HEK293 (cell line): Measurements from ENCODE around the gene STS.

Experiments used
- CTCF ChIA-PET: fragments of 350-600 bp; formaldehyde crosslinking; extraction: SDS; loops from one replicate; lab custom pipeline; 2021; ENCODE audit warnings: antibody characterized with exemption; lab: Yijun Ruan, JAX
- POLR2A ChIA-PET: fragments of 300-600 bp; formaldehyde crosslinking; extraction: SDS; loops from one replicate; lab custom pipeline; 2020; ENCODE audit warnings: antibody characterized with exemption, inconsistent platforms; lab: Yijun Ruan, JAX
- H3K27ac ChIP-seq: fragments of 200-500 bp; sonication (Bioruptor generic); 2 replicates; pipeline ENCODE4 v1.5.1; 2014; ENCODE audit warnings: low read depth, low read length, control low read depth, inconsistent platforms; ENCODE audit errors: extremely low read depth
- H3K36me3 ChIP-seq, 2 experiments: fragments of 200-500 bp in 1 of 2; sonication (Bioruptor generic) in 1 of 2; 1 replicate in 1 of 2; 2 replicates in 1 of 2; pipeline ENCODE4 v1.5.1; 2014 to 2017; ENCODE audit warnings: inconsistent platforms in 2 of 2, low read length in 2 of 2; ENCODE audit not compliant: control insufficient read depth in 2 of 2, insufficient read depth in 1 of 2
- H3K4me1 ChIP-seq: fragments of 200-500 bp; sonication (Bioruptor generic); 2 replicates; pipeline ENCODE4 v1.5.1; 2014; ENCODE audit warnings: mild to moderate bottlenecking, low read length, inconsistent platforms; ENCODE audit not compliant: control insufficient read depth, insufficient read depth
- H3K4me3 ChIP-seq: 2 replicates; pipeline ENCODE4 v1.5.1; 2011; ENCODE audit warnings: low read depth, mild to moderate bottlenecking, control low read depth, low read length, moderate library complexity
- H3K9me3 ChIP-seq: fragments of 200-500 bp; sonication (Bioruptor generic); 2 replicates; pipeline ENCODE4 v1.5.1; 2014; ENCODE audit warnings: low read depth, low read length, inconsistent platforms; ENCODE audit not compliant: control insufficient read depth, insufficient read depth
- GLIS2 ChIP-seq: fragments of 450-650 bp; formaldehyde crosslinking; IDR thresholded peaks from 2 replicates; pipeline ENCODE4 v1.5.1; 2016; ENCODE audit warnings: missing biosample characterization, missing genetic modification characterization
- KLF1 ChIP-seq: fragments of 450-650 bp; formaldehyde crosslinking; IDR thresholded peaks from 2 replicates; pipeline ENCODE4 v1.5.1; 2016; ENCODE audit warnings: missing biosample characterization, missing genetic modification characterization
- MYNN ChIP-seq: fragments of 450-650 bp; formaldehyde crosslinking; IDR thresholded peaks from 2 replicates; pipeline ENCODE4 v1.5.1; 2016; ENCODE audit warnings: missing biosample characterization, missing genetic modification characterization, borderline replicate concordance
- RBAK ChIP-seq: fragments of 450-650 bp; formaldehyde crosslinking; IDR thresholded peaks from 2 replicates; pipeline ENCODE4 v1.5.1; 2016; ENCODE audit warnings: missing biosample characterization, missing genetic modification characterization
- SALL2 ChIP-seq: fragments of 450-650 bp; formaldehyde crosslinking; IDR thresholded peaks from 2 replicates; pipeline ENCODE4 v1.5.0; 2017; ENCODE audit warnings: missing biosample characterization, mild to moderate bottlenecking, missing genetic modification characterization, borderline replicate concordance
- SCRT1 ChIP-seq: fragments of 450-650 bp; formaldehyde crosslinking; IDR thresholded peaks from 2 replicates; pipeline ENCODE4 v1.5.1; 2016; ENCODE audit warnings: missing biosample characterization, missing genetic modification characterization, borderline replicate concordance
- SCRT2 ChIP-seq: fragments of 450-650 bp; formaldehyde crosslinking; IDR thresholded peaks from 2 replicates; pipeline ENCODE4 v1.5.1; 2016; ENCODE audit warnings: missing biosample characterization, missing genetic modification characterization
- SETDB1 ChIP-seq: IDR thresholded peaks from one replicate; pipeline ENCODE4 v1.6.1; 2017; ENCODE audit warnings: mild to moderate bottlenecking, low read length, moderate library complexity, mixed read lengths; ENCODE audit not compliant: insufficient read length
- TRIM28 ChIP-seq: IDR thresholded peaks from 2 replicates; pipeline ENCODE4 v1.6.1; 2011; ENCODE audit warnings: low read length, control low read depth, borderline replicate concordance
- WT1 ChIP-seq: fragments of 450-650 bp; formaldehyde crosslinking; IDR thresholded peaks from 2 replicates; pipeline ENCODE4 v1.5.1; 2016; ENCODE audit warnings: missing biosample characterization, missing genetic modification characterization
- ZBTB10 ChIP-seq: fragments of 450-650 bp; formaldehyde crosslinking; IDR thresholded peaks from 2 replicates; pipeline ENCODE4 v1.5.1; 2016; ENCODE audit warnings: missing biosample characterization, missing genetic modification characterization
- ZBTB6 ChIP-seq: fragments of 450-650 bp; formaldehyde crosslinking; IDR thresholded peaks from 2 replicates; pipeline ENCODE4 v1.5.1; 2017; ENCODE audit warnings: missing biosample characterization, missing genetic modification characterization
- ZEB2 ChIP-seq: fragments of 450-650 bp; formaldehyde crosslinking; IDR thresholded peaks from 2 replicates; pipeline ENCODE4 v1.5.1; 2016; ENCODE audit warnings: missing biosample characterization, missing genetic modification characterization
- ZFP3 ChIP-seq: fragments of 450-650 bp; formaldehyde crosslinking; IDR thresholded peaks from 2 replicates; pipeline ENCODE4 v1.5.1; 2016; ENCODE audit warnings: low read depth, missing biosample characterization, missing genetic modification characterization
- ZFP69B ChIP-seq: fragments of 450-650 bp; formaldehyde crosslinking; IDR thresholded peaks from 2 replicates; pipeline ENCODE4 v1.5.1; 2016; ENCODE audit warnings: missing biosample characterization, missing genetic modification characterization
- ZNF175 ChIP-seq: fragments of 450-650 bp; formaldehyde crosslinking; IDR thresholded peaks from 2 replicates; pipeline ENCODE4 v1.5.1; 2016; ENCODE audit warnings: missing biosample characterization, missing genetic modification characterization
- ZNF202 ChIP-seq: fragments of 450-650 bp; formaldehyde crosslinking; IDR thresholded peaks from 2 replicates; pipeline ENCODE4 v1.5.1; 2016; ENCODE audit warnings: missing biosample characterization, missing genetic modification characterization, borderline replicate concordance
- ZNF280D ChIP-seq: fragments of 450-650 bp; formaldehyde crosslinking; IDR thresholded peaks from 2 replicates; pipeline ENCODE4 v1.5.1; 2016; ENCODE audit warnings: missing biosample characterization, missing genetic modification characterization
- ZNF416 ChIP-seq: fragments of 450-650 bp; formaldehyde crosslinking; IDR thresholded peaks from 2 replicates; pipeline ENCODE4 v1.5.1; 2016; ENCODE audit warnings: missing biosample characterization, missing genetic modification characterization
- ZNF488 ChIP-seq: fragments of 450-650 bp; formaldehyde crosslinking; IDR thresholded peaks from 2 replicates; pipeline ENCODE4 v1.5.1; 2016; ENCODE audit warnings: missing biosample characterization, missing genetic modification characterization
- ZNF510 ChIP-seq: fragments of 450-650 bp; formaldehyde crosslinking; IDR thresholded peaks from 2 replicates; pipeline ENCODE4 v1.5.1; 2018; ENCODE audit warnings: mild to moderate bottlenecking, missing genetic modification characterization, missing biosample characterization; ENCODE audit not compliant: insufficient replicate concordance
- ZNF513 ChIP-seq: fragments of 450-650 bp; IDR thresholded peaks from 2 replicates; pipeline ENCODE4 v1.5.1; 2018; ENCODE audit warnings: missing biosample characterization, missing genetic modification characterization
- ZNF529 ChIP-seq: fragments of 450-650 bp; formaldehyde crosslinking; IDR thresholded peaks from 2 replicates; pipeline ENCODE4 v1.5.1; 2017; ENCODE audit warnings: missing genetic modification characterization, missing biosample characterization; ENCODE audit not compliant: insufficient replicate concordance
- ZNF530 ChIP-seq: fragments of 450-650 bp; formaldehyde crosslinking; IDR thresholded peaks from 2 replicates; pipeline ENCODE4 v1.5.1; 2016; ENCODE audit warnings: low read depth, missing biosample characterization, missing genetic modification characterization
- ZNF560 ChIP-seq: fragments of 450-650 bp; formaldehyde crosslinking; IDR thresholded peaks from 2 replicates; pipeline ENCODE4 v1.5.1; 2017; ENCODE audit warnings: missing biosample characterization, missing genetic modification characterization, borderline replicate concordance
- ZNF585B ChIP-seq: fragments of 450-650 bp; formaldehyde crosslinking; IDR thresholded peaks from 2 replicates; pipeline ENCODE4 v1.5.1; 2016; ENCODE audit warnings: missing biosample characterization, missing genetic modification characterization
- ZNF747 ChIP-seq: fragments of 450-650 bp; formaldehyde crosslinking; IDR thresholded peaks from 2 replicates; pipeline ENCODE4 v1.5.1; 2016; ENCODE audit warnings: missing biosample characterization, missing genetic modification characterization
- ZNF777 ChIP-seq: fragments of 450-650 bp; formaldehyde crosslinking; IDR thresholded peaks from 2 replicates; pipeline ENCODE4 v1.5.1; 2017; ENCODE audit warnings: missing biosample characterization, missing genetic modification characterization, borderline replicate concordance
- ZNF837 ChIP-seq: fragments of 450-650 bp; formaldehyde crosslinking; IDR thresholded peaks from 2 replicates; pipeline ENCODE4 v1.5.1; 2016; ENCODE audit warnings: missing biosample characterization, missing genetic modification characterization

STS gene

GRCh38 chrX:7111518-7111917, 36.0 kb upstream of the STS start:
- Histone ChIP-seq H3K4me1 (no peaks in the 10 kb centered on the region), H3K27ac (no peak overlapping the region), H3K4me3 (no peak overlapping the region), H3K9me3 (no peaks in the 10 kb centered on the region), H3K36me3 (no peaks in the 10 kb centered on the region)
- TF ChIP-seq ZNF560, result no peak
- no peak for TF ChIP-seq SALL2 (tag by site-specific recombination)
- TF ChIP-seq ZFP69B (tag by site-specific recombination), result no peak
- no peak for TF ChIP-seq GLIS2 (tag by site-specific recombination)
- TF ChIP-seq ZNF530 (tag by site-specific recombination), result no peak
- no peak for TF ChIP-seq ZNF416
- TF ChIP-seq ZNF280D (tag by site-specific recombination), result no peak
- TF ChIP-seq ZNF513 (tag by site-specific recombination), result no peak
- no peak for TF ChIP-seq ZNF488
- no peak for TF ChIP-seq SCRT2
- TF ChIP-seq ZNF837 (tag by site-specific recombination), result no peak
- no peak for TF ChIP-seq TRIM28
- TF ChIP-seq KLF1 (tag by site-specific recombination), result no peak
- TF ChIP-seq RBAK (tag by site-specific recombination), result no peak
- TF ChIP-seq ZNF202 (tag by site-specific recombination), result no peak
- no peak for TF ChIP-seq SCRT1 (tag by site-specific recombination)
- no peak for TF ChIP-seq WT1 (tag by site-specific recombination)
- POLR2A ChIA-PET, result no interaction called here
- CTCF ChIA-PET, result interaction anchor here (0.5 kb wide), 1 partner anchor 15 kb away, joined by 3 read pairs; no protein-coding TSS in a partner anchor

- no peaks in the 10 kb centered on the region for H3K4me1 ChIP-seq
- no peak overlapping the region for H3K4me3 ChIP-seq
- CTCF ChIA-PET, result no interaction called here
- POLR2A ChIA-PET, result no interaction called here
- H3K9me3 ChIP-seq, result no peaks in the 10 kb centered on the region
- H3K36me3 ChIP-seq, result no peaks in the 10 kb centered on the region
- H3K27ac ChIP-seq, result no peak overlapping the region
- no peak for TF ChIP-seq MYNN (tag by site-specific recombination)
- no peak for TF ChIP-seq ZEB2 (tag by site-specific recombination)
- no peak for TF ChIP-seq ZNF175 (tag by site-specific recombination)
- TF ChIP-seq ZBTB10, result no peak
- no peak for TF ChIP-seq ZNF529 (tag by site-specific recombination)
- no peak for TF ChIP-seq ZNF510 (tag by site-specific recombination)
- TF ChIP-seq SETDB1, result no peak
- no peak for TF ChIP-seq ZFP3 (tag by site-specific recombination)
- no peak for TF ChIP-seq ZNF585B (tag by site-specific recombination)
- TF ChIP-seq ZBTB6 (tag by site-specific recombination), result no peak
- TF ChIP-seq ZNF777 (tag by site-specific recombination), result no peak
- no peak for TF ChIP-seq ZNF747 (tag by site-specific recombination)
These were observed 35.4 kb upstream of the STS start for GRCh38 chrX:7112071-7112470.
